HG03558 (cell line): ENCODE measurements around the gene GHSR.
"Not testable (repeated sequence)": the region's sequence is repeated elsewhere in the genome, so short reads cannot be mapped to it uniquely, and the experiment has no call there.

Source experiments
- ATAC-seq: cut with Tn5 transposase; IDR thresholded peaks from one replicate; pipeline ENCODE4 v1.9.1; 2021; ENCODE audit warnings: moderate number of reproducible peaks; ENCODE audit not compliant: unreplicated experiment; ENCODE audit errors: extremely low read depth

Gene GHSR

GRCh38 chr3:172447611-172448579, at the start of gene GHSR:
TSS of gene GHSR (minus strand) at chr3:172448456. CDS start at chr3:172448413, 43 bp downstream.
- no peak for ATAC-seq

DNA sequence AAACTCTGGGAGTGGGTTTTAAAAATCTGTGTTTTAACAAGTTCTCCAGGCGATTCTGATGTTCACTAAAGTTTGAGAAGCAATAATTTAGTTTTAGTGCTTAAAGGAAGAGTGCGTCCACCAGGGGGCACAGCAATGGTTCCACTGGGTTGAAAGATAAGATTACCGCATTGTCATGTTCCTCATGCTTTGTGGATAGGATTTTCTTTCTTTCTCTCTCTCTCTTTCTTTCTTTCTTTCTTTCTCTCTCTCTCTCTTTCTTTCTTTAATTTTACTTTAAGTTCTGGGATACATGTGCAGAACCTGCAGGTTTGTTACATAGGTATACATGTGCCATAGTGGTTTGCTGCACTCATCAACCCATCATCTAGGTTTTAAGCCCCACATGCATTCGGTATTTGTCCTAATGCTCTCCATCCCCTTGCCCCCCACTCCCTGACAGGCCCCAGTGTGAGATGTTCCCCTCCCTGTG, 42.0 kb upstream of the GHSR start:
- ATAC-seq: not testable (repeated sequence)

DNA sequence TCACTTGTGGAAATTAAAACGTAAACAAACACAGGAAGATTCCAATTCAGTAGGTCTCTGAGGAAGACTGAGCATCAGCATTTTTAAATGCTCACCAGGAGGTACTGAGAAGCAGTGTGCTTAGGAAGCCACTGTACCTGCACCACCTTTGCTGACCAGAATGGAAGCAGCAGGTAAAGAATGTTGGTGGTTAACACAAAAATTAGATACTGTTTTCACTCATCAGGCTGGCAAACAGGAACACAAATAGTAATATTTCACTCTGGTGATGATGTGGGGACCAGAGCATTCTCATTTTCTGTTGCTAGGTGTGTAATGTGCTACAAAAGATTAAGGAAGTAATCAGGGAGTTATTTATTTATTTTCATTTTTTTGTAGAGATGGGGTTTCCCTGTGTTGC, 29.9 kb upstream of the GHSR start:
- no peak for ATAC-seq

GRCh38 chr3:172476347-172476746, 28.1 kb upstream of the GHSR start:
- ATAC-seq: no peak

- ATAC-seq: no peak
Observed at GRCh38 chr3:172475703-172476102, 27.4 kb upstream of the GHSR start.

DNA sequence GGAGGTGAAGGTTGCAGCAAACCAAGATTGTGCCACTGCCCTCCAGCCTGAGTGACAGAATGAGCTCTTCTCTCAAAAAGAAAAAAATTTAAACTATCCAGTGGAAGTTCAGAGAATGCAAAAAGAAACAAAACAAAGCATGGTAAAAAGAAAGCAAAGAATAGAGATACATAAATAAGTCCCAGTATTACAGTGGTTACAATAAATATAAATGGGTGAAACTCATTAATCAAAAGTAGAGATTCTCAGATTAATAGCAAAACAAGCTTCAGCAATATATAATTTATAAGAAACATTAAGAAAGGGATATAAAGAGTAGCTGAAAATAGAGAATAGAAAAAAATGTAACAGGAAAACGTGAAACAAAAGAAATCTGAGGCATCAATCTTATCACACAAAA, 23.6 kb upstream of the GHSR start:
- no peak for ATAC-seq

- no peak for ATAC-seq
Observed at GRCh38 chr3:172470588-172470987, 22.3 kb upstream of the GHSR start.

- no peak for ATAC-seq
Observed at GRCh38 chr3:172467170-172467824, 19.0 kb upstream of the GHSR start.

- ATAC-seq: no peak
Observed at GRCh38 chr3:172466553-172467130, 18.4 kb upstream of the GHSR start.

- no peak for ATAC-seq
Observed at GRCh38 chr3:172465281-172465680, 17.0 kb upstream of the GHSR start.

- ATAC-seq: no peak
Observed at GRCh38 chr3:172464306-172464705, 16.1 kb upstream of the GHSR start.

- peak; percentile 80 for ATAC-seq
Observed at GRCh38 chr3:172461530-172462138, 13.4 kb upstream of the GHSR start.

DNA sequence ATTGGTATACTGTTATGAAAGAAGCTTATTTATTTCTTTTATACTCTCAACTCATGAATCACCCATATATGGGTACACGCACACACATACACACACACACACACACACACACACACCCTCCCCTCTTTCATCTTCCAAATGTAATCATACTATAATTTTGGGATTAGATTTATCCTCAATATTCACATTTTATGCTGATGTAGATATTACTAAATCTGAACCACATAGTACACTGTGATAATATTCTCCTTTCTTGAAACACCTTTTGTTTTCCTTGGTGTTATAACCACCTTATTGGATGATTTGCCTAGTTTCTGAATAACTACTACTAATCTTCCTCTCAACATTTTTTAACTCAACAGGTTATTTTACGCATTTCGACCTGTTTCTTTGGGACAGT, 8.1 kb upstream of the GHSR start:
- ATAC-seq: no peak

DNA sequence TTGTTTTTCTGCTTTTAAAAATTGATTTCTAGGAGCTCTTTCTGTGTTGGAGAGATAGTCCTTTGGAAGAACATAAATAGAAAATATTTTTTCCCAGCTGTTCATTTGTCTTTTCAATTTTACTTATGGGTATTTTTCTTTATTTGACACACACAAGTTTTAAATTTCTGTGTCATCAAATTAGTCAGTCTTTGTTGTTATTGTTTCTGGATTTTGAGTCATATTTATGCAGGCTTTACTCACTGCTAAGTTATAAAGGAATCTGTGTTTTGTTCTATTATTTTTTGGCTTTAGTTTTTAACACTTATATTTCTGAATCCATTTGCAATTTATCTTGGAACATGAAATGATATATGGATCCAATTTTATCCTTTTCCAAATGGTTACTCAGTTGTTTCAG, 5.9 kb upstream of the GHSR start:
- no peak for ATAC-seq

DNA sequence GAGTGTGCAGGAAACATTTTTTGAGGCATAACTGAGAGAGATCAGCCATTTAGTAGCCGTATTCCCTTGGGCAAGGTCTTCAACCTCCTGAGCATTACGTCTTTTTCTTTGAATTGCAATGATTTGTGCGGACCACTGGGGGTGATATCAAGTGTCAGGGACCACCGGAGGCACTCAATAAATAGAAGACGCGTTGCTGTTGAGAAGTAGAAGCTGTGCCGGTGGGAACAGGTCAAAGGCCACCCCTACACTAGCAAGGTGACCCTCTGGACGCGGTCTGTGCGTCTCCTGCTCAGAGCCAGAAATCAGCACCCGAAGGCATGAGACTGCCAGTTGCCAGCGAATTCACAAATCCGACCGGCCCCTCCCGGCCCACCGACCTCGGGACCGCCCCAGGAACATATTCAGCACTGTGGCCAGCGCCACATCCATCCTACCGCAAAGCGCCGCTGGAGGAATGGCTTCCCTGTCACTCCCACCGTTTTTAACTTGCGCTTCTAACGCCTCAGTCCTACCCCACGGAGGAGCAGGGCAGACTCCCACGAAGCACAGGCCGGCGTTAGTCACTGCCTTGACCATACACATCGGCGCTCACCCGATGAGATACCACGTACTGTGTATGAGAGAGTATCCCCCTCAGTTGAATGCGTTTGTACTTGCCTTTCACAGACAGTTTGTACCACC, 1.4 kb upstream of the GHSR start:
- no peak for ATAC-seq

DNA sequence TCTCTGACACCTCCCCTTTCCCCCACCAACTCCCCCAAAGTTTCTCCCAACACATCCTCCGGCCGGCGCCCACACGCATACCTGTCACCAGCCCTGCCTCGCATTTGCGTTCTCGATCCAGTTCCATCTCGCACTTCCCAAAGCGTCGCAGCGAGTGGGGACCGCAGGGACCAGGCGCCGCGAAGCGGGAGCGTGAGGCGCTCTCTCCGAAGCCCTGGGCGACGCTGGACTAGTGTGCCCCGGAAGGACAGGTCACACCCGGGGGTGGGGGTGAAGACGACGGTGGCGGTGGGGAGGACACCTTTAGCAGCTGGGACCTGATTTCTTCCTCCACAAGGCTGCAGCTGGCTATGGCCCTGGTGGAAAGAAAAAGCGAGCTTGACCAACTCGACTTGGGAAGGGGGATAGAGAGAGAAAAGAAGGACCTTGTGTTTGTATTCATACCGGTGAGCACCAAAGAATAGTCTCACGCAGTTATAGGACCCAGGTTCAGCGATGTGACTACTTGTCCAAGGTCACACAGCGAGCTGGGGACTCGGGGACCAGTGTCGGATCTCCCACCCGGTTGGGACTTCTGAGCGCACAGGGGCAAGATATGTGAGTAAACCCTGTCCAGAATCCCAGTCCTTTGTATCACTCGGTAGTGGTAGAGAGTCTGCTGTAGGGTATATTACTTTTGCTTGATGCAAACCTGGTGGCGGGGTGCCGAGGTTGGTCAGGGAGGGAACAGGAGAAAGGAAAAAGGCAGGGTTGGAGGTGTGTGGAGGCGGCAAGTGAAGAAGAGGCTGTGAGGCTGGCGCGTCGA, 607 bp upstream of the GHSR start:
- no peak for ATAC-seq

GRCh38 chr3:172446198-172446597, 2.1 kb downstream of the GHSR start:
- ATAC-seq: no peak

- ATAC-seq: no peak
Observed at GRCh38 chr3:172444821-172445220, 3.4 kb downstream of the GHSR start.

DNA sequence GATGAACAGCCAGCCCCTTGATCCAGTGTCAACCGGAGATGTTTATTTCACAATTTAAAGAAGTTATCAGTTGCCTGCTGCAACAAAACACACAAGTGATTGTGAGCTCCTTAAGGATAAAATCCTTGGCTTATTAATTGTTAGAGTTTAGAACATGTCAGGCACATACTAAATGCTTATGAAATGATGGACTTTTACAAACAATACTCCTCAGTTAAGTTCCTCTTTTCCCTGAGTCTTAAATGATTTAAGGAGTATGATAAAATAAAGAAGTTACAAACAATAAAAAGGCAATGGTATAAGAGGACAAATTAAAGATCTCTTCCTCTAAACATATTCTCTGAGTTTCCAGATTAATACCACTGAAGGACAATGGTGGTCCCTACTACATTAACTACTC, 5.7 kb downstream of the GHSR start:
- no peak for ATAC-seq
